ENCODE data around the gene POLR3K.
"Not testable (repeated sequence)": the region's sequence is repeated elsewhere in the genome, so short reads cannot be mapped to it uniquely, and the experiment has no call there.

The POLR3K gene

DNA sequence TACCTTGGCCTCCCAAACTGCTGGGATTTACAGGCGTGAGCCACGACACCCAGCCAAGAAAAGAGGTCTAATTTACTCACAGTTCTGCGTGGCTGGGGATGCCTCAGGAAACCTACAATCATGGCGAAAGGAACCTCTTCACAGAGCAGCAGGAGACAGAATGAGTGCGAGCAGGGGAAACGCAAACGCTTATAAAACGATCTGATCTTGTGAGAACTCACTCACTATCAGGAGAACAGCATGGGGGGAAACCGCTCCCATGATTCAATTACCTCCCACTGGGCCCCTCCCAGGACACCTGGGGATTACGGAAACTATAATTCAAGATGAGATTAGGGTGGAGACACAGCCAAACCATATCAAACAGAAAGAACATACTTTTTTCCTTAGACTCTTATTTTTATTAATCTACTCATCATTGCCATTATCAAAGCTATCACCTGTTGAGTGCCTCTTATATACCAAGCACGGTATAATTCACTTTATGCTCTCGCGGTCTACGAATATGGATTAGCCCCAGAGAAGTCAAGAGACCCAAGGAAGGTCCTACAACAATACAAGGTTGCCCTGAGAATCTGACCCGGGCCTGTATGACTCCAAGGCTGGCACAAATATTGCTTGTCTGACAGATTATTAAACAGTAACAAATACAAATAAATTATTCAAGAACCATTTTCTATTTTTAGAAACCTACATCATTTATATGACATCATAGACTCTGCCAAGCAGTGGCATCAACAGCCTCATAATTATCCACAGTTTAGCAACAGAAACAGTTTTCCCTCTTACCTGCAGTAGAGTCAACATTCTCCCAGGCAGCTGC is 2.4 kb downstream of the POLR3K start:
- TF ChIP-seq, protein P1, sequence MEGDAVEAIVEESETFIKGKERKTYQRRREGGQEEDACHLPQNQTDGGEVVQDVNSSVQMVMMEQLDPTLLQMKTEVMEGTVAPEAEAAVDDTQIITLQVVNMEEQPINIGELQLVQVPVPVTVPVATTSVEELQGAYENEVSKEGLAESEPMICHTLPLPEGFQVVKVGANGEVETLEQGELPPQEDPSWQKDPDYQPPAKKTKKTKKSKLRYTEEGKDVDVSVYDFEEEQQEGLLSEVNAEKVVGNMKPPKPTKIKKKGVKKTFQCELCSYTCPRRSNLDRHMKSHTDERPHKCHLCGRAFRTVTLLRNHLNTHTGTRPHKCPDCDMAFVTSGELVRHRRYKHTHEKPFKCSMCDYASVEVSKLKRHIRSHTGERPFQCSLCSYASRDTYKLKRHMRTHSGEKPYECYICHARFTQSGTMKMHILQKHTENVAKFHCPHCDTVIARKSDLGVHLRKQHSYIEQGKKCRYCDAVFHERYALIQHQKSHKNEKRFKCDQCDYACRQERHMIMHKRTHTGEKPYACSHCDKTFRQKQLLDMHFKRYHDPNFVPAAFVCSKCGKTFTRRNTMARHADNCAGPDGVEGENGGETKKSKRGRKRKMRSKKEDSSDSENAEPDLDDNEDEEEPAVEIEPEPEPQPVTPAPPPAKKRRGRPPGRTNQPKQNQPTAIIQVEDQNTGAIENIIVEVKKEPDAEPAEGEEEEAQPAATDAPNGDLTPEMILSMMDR (IDR thresholded peaks at IDR 0.05), result no peak
- H3K27ac ChIP-seq, result no peak overlapping the region
- H3K36me3 ChIP-seq, result peaks cover 11 to 34% (median 14%) of the 10 kb centered on the region in 3 donors
- H3K4me1 ChIP-seq, result peaks cover 0 to 19% (median 10%) of the 10 kb centered on the region in 4 donors
- H3K27me3 ChIP-seq, result no peaks in the 10 kb centered on the region
- H3K4me3 ChIP-seq, result no peak overlapping the region
- intact Hi-C loops (cut with DNase I; ENCODE audit: low total_unique reads), result no loop called here
- no peak for DNase-seq
- H3K9me3 ChIP-seq, result no peaks in the 10 kb centered on the region

DNA sequence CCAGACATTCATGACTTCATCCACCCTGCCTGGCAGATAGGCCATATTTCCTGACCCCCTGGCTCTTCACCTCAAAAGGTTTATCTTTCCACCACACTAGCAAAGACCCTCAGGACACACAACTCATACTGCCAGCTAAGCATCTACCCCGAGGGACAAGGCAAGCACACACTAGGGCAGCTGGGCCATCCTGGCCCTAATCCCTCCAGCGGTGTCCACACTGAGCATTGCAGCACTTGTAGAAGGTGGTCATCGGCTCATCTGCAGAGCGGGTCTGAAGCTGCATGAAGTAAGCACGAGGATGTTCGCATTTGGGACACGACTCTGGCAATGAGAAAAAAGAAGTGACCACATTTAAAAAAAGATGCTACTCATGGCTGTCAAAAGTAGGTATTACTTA is 6.2 kb downstream of the POLR3K start:
- intact Hi-C loops (cut with DNase I; ENCODE audit: low total_unique reads), result no loop called here

DNA sequence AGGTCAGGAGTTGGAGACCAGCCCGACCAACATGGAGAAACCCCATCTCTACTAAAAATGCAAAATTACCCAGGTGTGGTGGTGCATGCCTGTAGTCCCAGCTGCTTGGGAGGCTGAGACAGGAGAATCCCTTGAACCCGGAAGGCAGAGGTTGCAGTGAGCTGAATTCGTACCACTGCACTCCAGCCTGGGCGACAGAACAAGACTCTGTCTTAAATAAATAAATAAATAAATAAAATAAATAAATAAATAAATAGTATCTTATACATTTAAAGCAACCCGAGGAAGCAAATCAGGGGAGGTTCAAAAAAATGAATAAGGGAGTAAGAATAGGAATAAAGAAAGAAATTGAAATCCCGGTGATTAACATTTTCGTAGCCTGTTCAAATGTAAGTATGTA is 6.9 kb downstream of the POLR3K start:
- intact Hi-C loops (cut with DNase I; ENCODE audit: low total_unique reads); H3K4me1 ChIP-seq; H3K4me3 ChIP-seq; H3K27ac ChIP-seq; H3K9me3 ChIP-seq; H3K27me3 ChIP-seq; DNase-seq: not testable (repeated sequence)
- peaks cover 5 to 38% (median 11%) of the 10 kb centered on the region in 3 donors for H3K36me3 ChIP-seq

More for the DNA sequence above, 6.2 kb downstream of the POLR3K start:
- Histone ChIP-seq H3K27me3 (no peaks in the 10 kb centered on the region), H3K27ac (no peak overlapping the region), H3K4me1 (peaks cover 0 to 12% (median 3%) of the 10 kb centered on the region in 4 donors), H3K36me3 (peaks cover 5 to 38% (median 11%) of the 10 kb centered on the region in 3 donors), H3K9me3 (no peaks in the 10 kb centered on the region), H3K4me3 (no peak overlapping the region)
- TF ChIP-seq, protein P1 (IDR thresholded peaks at IDR 0.05), result no peak
- DNase-seq, result no peak

DNA sequence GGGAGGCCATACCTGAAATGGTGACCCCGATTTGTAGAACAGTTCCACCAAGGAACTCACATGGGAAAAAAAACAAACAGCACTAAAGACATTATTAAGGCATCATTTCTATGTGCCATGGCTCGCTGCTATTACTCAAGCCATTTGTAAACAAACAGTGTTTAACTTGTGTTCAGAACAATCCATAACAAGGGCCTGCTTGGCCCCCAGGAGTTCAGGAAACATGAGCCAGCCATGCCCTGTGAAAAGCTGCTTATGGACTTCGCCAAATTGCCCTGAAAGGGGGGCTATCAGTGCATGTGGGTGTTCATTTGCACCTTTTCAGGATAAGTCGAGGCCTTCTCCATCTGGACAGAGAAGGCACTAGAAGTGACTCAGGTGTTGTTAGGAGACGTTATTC is 8.0 kb downstream of the POLR3K start:
- TF ChIP-seq, protein P1 (IDR thresholded peaks at IDR 0.05), result no peak
- DNase-seq, result no peak
- Histone ChIP-seq H3K4me1 (no peaks in the 10 kb centered on the region), H3K27me3 (no peaks in the 10 kb centered on the region), H3K4me3 (no peak overlapping the region), H3K36me3 (peaks cover 5 to 38% (median 11%) of the 10 kb centered on the region in 3 donors), H3K9me3 (no peaks in the 10 kb centered on the region), H3K27ac (no peak overlapping the region)
- intact Hi-C loops (cut with DNase I; ENCODE audit: low total_unique reads), result no loop called here

DNA sequence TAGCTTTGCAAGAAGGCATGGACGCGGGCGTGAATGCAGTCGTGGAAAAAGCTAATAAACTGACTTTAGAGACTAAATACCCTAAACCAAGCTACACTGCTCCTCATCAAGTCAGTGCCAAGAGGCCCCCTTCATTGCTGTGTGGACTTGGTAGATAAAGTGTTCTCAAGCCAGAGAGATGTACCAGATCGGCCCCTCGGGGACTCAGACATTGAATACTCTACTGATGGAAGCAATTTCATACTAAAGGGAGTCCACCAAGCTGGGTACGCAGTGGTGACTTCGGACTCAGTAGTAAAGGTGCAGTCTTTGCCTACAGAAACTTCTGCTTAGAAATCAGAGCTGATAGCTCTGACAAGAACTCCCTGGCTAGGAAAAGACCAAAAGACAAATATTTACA is 8.8 kb downstream of the POLR3K start:
- Histone ChIP-seq H3K9me3 (no peaks in the 10 kb centered on the region), H3K4me3 (no peak overlapping the region), H3K27ac (no peak overlapping the region), H3K27me3 (no peaks in the 10 kb centered on the region), H3K4me1 (no peaks in the 10 kb centered on the region), H3K36me3 (peaks cover 5 to 38% (median 11%) of the 10 kb centered on the region in 3 donors)
- DNase-seq, result no peak
- TF ChIP-seq, protein P1 (IDR thresholded peaks at IDR 0.05), result no peak
- intact Hi-C loops (cut with DNase I; ENCODE audit: low total_unique reads), result no loop called here

DNA sequence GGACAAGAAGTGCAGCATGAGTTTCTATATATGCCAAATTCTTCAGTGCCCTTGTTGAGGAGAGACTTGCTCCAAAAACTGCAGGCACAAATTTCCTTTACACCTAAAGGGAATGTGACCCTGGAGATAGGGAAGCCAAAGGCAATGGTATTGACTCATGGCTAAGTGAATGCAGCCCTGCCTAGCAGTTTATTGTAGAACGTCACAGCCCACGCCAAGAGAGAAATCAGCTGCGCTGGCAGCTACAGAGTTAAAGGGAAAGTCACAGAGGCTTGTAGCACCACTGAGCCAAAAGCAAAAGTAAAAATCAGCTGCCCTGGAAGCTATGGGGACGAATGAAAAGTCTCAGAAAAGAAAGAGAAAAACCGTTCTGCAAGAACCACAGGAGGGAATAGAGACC is 10.1 kb downstream of the POLR3K start:
- TF ChIP-seq, protein P1 (IDR thresholded peaks at IDR 0.05), result no peak
- Histone ChIP-seq H3K36me3 (peaks cover 5 to 34% (median 11%) of the 10 kb centered on the region in 3 donors), H3K4me3 (no peak overlapping the region), H3K4me1 (no peaks in the 10 kb centered on the region), H3K9me3 (no peaks in the 10 kb centered on the region), H3K27ac (no peak overlapping the region), H3K27me3 (no peaks in the 10 kb centered on the region)
- intact Hi-C loops (cut with DNase I; ENCODE audit: low total_unique reads), result no loop called here
- DNase-seq, result no peak

Data from tibial artery (tissue), 4 donors.